Measurements from ENCODE around the gene POU6F2. TPM values are rescaled to one million over a fixed set of nuclear protein-coding genes. Genes with fewer than 3 reads are reported as not detected.

Gene POU6F2
- total RNA-seq, 1 donor from 2014 or later, result not detected

DNA sequence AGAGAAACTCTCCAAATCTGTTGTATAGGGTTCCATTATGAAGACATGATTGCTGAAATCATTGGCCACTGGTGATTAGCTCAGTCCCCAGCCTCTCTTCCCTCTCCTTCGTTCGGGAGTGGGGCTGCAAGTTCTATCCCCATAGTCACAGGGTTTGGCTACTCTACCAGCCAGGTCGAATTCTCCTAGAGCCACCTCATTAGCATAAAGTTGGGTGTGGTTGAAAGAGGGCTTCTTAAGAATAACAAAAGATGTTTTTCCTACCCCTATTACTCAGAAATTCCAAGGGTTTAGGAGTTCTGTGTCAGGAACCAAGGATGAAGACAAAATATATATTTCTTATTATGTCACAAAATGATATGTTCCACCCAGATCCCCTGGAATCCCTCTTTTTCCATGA is 422.3 kb downstream of the POU6F2 start:
- Histone ChIP-seq H3K27ac (no peak overlapping the region), H3K4me3 (no peak overlapping the region), H3K4me1 (no peaks in the 10 kb centered on the region), H3K9me3 (no peaks in the 10 kb centered on the region), H3K36me3 (no peaks in the 10 kb centered on the region), H3K27me3 (no peaks in the 10 kb centered on the region)
- intact Hi-C loops (cut with DNase I), result no loop called here
- TF ChIP-seq, protein P1, sequence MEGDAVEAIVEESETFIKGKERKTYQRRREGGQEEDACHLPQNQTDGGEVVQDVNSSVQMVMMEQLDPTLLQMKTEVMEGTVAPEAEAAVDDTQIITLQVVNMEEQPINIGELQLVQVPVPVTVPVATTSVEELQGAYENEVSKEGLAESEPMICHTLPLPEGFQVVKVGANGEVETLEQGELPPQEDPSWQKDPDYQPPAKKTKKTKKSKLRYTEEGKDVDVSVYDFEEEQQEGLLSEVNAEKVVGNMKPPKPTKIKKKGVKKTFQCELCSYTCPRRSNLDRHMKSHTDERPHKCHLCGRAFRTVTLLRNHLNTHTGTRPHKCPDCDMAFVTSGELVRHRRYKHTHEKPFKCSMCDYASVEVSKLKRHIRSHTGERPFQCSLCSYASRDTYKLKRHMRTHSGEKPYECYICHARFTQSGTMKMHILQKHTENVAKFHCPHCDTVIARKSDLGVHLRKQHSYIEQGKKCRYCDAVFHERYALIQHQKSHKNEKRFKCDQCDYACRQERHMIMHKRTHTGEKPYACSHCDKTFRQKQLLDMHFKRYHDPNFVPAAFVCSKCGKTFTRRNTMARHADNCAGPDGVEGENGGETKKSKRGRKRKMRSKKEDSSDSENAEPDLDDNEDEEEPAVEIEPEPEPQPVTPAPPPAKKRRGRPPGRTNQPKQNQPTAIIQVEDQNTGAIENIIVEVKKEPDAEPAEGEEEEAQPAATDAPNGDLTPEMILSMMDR (IDR thresholded peaks at IDR 0.05), result no peak
- DNase-seq (ENCODE audit: low spot score in 2 of 2), result no peak

DNA sequence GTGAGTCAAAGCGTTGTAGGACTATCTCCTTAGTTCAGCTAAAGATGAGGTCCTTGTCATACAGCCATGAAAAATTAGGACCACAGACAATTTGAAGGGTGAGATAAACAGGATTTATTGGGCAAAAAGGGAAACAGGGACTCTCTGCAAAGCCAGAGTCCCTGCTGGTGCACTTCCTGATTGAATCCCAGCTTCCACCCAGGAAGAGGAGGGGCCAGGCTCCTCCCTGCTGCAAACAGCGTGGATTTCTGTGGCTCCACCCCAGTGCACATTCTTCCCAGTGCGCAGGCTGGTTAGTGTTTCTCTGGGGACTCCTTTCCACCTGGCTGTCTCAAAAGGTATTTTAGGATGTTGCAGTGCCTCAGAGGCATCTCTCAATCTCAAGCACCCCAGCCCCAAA is 423.1 kb downstream of the POU6F2 start:
- H3K4me1 ChIP-seq, result no peaks in the 10 kb centered on the region
- no peak overlapping the region for H3K4me3 ChIP-seq
- intact Hi-C loops (cut with DNase I), result no loop called here
- no peaks in the 10 kb centered on the region for H3K27me3 ChIP-seq
- no peak for DNase-seq (ENCODE audit: low spot score in 2 of 2)
- H3K27ac ChIP-seq, result no peak overlapping the region
- TF ChIP-seq, protein P1 (IDR thresholded peaks at IDR 0.05), result no peak
- H3K36me3 ChIP-seq, result no peaks in the 10 kb centered on the region
- no peaks in the 10 kb centered on the region for H3K9me3 ChIP-seq

DNA sequence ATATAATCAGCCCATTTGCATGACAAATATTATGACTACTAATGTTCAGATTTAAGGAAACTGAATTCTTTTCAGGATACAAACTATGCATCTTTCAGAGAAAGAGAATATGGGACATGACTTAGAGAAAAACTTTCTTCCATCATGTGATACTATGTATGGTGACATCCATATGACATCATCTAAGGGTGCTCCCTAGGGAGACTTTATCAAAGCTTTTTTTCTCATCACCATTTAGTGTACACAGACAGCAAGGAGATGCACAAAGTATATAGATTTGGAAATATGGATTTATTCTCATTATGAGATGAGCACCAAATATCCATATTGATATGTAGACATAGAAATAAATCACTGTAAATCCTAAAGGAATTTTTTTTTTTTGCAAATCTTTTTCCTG is 424.3 kb downstream of the POU6F2 start:
- no peaks in the 10 kb centered on the region for H3K27me3 ChIP-seq
- no peak overlapping the region for H3K27ac ChIP-seq
- no peaks in the 10 kb centered on the region for H3K9me3 ChIP-seq
- no peaks in the 10 kb centered on the region for H3K36me3 ChIP-seq
- no peak for DNase-seq (ENCODE audit: low spot score in 2 of 2)
- no peaks in the 10 kb centered on the region for H3K4me1 ChIP-seq
- no peak overlapping the region for H3K4me3 ChIP-seq
- TF ChIP-seq, protein P1 (IDR thresholded peaks at IDR 0.05), result no peak
- intact Hi-C loops (cut with DNase I), result no loop called here

DNA sequence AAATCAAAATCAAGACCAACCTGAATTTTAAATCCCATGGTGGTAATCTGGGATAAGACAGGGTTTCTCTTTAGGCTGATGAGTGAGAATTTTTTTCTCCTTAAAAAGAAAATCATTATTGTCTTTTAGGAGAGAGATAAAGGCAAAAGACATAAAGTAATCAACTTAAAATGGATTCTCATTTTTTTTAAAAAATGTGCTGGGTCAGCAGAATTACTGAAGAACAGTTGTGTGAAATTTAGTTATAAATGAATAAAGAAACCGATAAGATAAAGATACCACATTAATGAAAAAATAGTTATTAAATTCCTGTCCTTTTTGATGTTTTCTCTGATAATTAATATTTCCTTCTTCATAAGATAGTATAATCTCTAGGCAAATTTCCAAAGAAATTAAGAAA is 427.2 kb downstream of the POU6F2 start:
- no peaks in the 10 kb centered on the region for H3K9me3 ChIP-seq
- no peak for DNase-seq (ENCODE audit: low spot score in 2 of 2)
- H3K4me3 ChIP-seq, result no peak overlapping the region
- H3K27me3 ChIP-seq, result no peaks in the 10 kb centered on the region
- H3K27ac ChIP-seq, result no peak overlapping the region
- intact Hi-C loops (cut with DNase I), result no loop called here
- TF ChIP-seq, protein P1 (IDR thresholded peaks at IDR 0.05), result no peak
- H3K36me3 ChIP-seq, result no peaks in the 10 kb centered on the region
- no peaks in the 10 kb centered on the region for H3K4me1 ChIP-seq

DNA sequence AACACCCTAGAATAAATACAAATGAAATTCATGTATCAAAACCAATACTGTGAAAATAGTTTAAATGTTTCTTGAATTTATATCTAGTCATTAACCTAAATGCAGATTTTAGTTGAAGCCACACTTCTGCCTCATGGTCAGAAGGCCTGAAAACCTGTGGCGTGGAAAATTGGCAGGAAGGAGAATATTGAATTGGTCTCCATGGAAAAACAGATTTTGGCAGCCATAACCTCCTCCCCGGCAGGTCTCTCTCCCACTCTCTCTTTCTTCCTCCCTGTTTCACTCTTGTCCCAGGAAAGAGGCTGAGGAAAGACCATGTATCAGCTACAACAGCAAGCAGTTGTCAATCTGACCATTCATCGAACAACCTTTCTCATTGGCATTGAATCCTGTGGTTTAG is 427.9 kb downstream of the POU6F2 start:
- Histone ChIP-seq H3K4me1 (no peaks in the 10 kb centered on the region), H3K4me3 (no peak overlapping the region), H3K36me3 (no peaks in the 10 kb centered on the region), H3K9me3 (no peaks in the 10 kb centered on the region), H3K27me3 (no peaks in the 10 kb centered on the region), H3K27ac (no peak overlapping the region)
- TF ChIP-seq, protein P1 (IDR thresholded peaks at IDR 0.05), result no peak
- no peak for DNase-seq (ENCODE audit: low spot score in 2 of 2)
- intact Hi-C loops (cut with DNase I), result no loop called here

DNA sequence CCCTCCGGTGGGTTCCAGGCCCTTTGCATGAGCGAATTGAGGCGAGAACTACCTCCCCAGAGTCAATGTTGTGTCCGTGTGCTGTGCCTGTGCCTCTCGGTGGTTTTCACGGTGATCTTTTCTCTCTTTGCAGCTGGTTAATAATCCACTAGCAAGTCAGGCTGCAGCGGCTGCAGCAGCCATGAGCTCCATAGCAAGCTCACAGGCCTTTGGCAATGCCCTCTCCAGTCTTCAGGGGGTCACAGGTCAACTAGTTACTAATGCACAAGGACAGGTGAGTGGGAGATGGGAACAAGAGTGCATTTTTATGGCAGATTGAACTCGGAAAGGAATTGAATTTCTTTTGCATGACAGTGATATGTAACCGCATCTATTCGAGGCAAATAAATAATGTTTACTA is 428.8 kb downstream of the POU6F2 start:
- no peak for DNase-seq (ENCODE audit: low spot score in 2 of 2)
- H3K36me3 ChIP-seq, result no peaks in the 10 kb centered on the region
- intact Hi-C loops (cut with DNase I), result no loop called here
- H3K4me3 ChIP-seq, result no peak overlapping the region
- H3K27ac ChIP-seq, result no peak overlapping the region
- TF ChIP-seq, protein P1 (IDR thresholded peaks at IDR 0.05), result no peak
- no peaks in the 10 kb centered on the region for H3K9me3 ChIP-seq
- no peaks in the 10 kb centered on the region for H3K27me3 ChIP-seq
- H3K4me1 ChIP-seq, result no peaks in the 10 kb centered on the region
